GM13976 (cell line): ENCODE results near the gene COQ7.
A peak's percentile ranks its signal among the peaks of the same experiment; 100 is the strongest.

ENCODE experiments used
- DNase-seq: peaks from one replicate; pipeline ENCODE4 v3.0.0; 2012; ENCODE audit warnings: low spot score
- CTCF ChIP-seq: IDR thresholded peaks from 2 replicates; pipeline ENCODE4 v1.5.1; 2012; ENCODE audit warnings: borderline replicate concordance, mild to moderate bottlenecking; ENCODE audit not compliant: insufficient read depth; ENCODE audit errors: extremely low read depth, missing control alignments, control extremely low read depth
- in situ Hi-C: fragments of 300-500 bp; cut with MboI; formaldehyde crosslinking; loops from one replicate; pipeline ENCODE4 v1.12.0; 2022; ENCODE audit warnings: low sequenced_read_pairs, mixed read lengths, inconsistent platforms; ENCODE audit not compliant: unreplicated experiment

The COQ7 gene

GRCh38 chr16:19102187-19102872 lies 34.9 kb downstream of the COQ7 start:
- in situ Hi-C loops, result no loop called here
- DNase-seq, result no peak

GRCh38 chr16:19104607-19105006 lies 37.2 kb downstream of the COQ7 start:
- in situ Hi-C loops, result no loop called here
- TF ChIP-seq CTCF, result no peak
- no peak for DNase-seq

More at GRCh38 chr16:19102187-19102872, 34.9 kb downstream of the COQ7 start:
- TF ChIP-seq CTCF, result no peak

- in situ Hi-C loops, result no loop called here
- no peak for TF ChIP-seq CTCF
- no peak for DNase-seq
Measured at GRCh38 chr16:19105131-19105530, 37.7 kb downstream of the COQ7 start.

- in situ Hi-C loops, result no loop called here
- no peak for DNase-seq
- TF ChIP-seq CTCF, result no peak
Measured at GRCh38 chr16:19105891-19106624, 38.6 kb downstream of the COQ7 start.

- no peak for TF ChIP-seq CTCF
- in situ Hi-C loops, result no loop called here
- DNase-seq, result no peak
Measured at GRCh38 chr16:19106625-19107020, 39.2 kb downstream of the COQ7 start.

- no peak for TF ChIP-seq CTCF
- peak; percentile 54 for DNase-seq
- in situ Hi-C loops, result no loop called here
Measured at GRCh38 chr16:19108409-19109287, 41.2 kb downstream of the COQ7 start.
